UCSD-AML1 (cell line): ENCODE measurements around the gene NCF1.
"Not testable (repeated sequence)": the region's sequence is repeated elsewhere in the genome, so short reads cannot be mapped to it uniquely, and the experiment has no call there.

ENCODE experiments used
- DNase-seq: peaks from one replicate; lab custom pipeline; 2025; ENCODE audit not compliant: unreplicated experiment; lab: John Stamatoyannopoulos, UW

Gene NCF1

DNA sequence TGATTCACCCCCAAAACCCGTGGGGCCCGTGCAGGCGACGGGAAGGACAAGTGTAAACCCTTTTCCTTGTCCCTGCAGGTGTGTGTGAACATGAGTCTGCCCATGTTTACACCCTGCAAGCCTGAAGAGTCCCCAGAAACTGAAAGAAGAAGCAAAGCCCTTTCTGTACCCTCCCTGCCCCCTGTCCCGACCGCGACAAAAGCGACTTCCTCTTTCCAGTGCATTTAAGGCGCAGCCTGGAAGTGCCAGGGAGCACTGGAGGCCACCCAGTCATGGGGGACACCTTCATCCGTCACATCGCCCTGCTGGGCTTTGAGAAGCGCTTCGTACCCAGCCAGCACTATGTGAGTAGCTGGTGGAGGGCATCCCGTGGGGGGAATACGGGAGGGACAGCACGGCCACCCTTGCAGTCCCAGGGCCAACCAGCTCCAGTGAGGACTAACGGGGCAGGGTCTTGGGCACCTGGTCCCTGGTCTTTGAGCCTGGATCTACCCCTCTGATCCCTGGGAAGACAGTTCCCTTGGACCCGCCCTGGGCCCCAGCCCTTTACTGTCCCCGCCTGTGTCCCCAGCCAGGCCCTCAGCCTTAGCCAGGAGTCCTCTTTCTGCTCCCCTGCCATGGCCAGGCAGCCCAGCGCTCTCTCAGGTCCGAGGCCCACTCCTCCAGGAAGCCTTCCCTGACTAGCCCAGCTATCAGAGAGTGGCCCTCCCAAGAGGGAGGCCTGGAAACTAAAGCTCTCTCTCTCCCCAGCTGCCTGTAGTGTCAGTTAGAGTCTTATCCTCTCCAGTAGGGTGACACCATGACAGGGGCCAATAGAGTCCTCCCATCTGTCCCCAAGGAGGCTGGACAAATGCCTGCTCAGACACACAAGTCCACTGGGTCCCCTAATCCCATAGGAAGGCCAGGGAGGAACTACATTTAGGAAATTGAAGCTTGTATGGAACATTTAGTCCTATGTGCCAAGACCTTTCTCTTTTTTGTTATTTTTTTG is at the start of gene NCF1:
Gene NCF1, plus strand, starts transcription at position 252 of the 991 bp plus-strand sequence. Its CDS starts 21 bp downstream, at position 273.
- not testable (repeated sequence) for DNase-seq

DNA sequence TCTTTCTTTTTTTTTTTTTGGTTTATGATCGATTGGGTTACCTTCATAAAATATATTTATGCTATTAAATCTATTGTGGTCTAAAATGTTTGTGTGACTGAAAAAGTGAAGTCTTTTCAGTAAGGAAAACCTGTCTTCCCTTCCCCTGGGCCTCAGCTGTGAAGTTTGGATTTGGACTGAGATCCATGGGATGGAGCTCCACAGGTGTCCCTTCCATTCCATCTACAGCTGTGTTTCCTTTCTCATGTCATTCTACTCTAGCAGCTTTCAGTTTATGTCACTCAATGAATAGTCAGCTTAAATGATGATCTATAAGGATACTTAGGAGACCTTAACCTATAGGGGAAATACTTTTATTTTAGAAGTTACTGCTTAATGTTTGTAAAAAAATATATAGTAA is 48.0 kb upstream of the NCF1 start:
- no peak for DNase-seq

DNA sequence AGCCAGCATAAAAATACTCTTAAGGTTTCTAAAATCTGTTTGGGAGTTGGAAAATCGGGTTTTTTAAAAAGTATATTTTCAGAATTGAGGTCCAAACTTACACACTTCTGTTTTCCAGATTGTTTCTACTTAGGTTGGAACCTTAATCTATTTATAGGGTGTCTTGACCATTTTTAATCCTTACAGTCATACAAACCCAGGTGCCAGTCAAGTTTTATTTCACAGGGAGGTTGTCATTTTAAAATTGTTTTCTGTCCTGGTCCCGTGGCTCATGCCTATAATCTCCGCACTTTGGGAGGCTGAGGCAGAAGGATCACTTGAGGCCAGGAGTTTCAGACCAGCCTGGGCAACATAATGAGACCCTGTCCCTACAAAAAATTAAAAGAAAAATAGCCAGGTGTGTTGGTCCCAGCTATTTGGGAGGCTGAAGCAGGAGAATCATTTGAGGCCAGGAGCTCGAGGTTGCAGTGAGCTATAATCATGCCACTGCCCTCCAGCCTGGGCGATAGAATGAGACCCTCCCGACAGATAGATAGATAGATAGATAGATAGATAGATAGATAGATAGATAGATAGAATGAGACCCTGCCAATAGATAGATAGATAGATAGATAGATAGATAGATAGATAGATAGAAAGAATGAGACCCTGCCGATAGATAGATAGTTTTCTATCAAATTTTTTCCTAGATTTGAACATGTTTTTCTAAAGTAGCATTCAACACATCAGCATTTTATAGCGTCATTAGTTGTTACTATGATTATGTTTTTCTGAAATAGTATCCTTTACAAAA is 47.3 kb upstream of the NCF1 start:
- DNase-seq: no peak

DNA sequence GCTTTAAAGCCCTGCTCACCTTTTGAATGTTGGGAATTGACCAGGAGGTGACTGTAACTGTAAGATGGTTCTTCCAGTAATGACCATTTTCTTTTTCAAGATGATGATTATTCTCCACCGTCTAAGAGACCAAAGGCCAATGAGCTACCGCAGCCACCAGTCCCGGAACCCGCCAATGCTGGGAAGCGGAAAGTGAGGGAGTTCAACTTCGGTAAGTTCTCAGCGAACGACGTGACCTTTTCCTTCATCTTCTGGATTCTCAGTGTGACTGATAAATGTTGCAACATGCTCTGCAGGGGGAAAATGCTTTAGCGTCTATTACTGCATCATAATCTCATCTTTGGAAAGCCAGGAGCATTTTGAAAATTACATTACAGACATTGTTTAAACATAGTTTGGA is 45.1 kb upstream of the NCF1 start:
- DNase-seq: not testable (repeated sequence)

DNA sequence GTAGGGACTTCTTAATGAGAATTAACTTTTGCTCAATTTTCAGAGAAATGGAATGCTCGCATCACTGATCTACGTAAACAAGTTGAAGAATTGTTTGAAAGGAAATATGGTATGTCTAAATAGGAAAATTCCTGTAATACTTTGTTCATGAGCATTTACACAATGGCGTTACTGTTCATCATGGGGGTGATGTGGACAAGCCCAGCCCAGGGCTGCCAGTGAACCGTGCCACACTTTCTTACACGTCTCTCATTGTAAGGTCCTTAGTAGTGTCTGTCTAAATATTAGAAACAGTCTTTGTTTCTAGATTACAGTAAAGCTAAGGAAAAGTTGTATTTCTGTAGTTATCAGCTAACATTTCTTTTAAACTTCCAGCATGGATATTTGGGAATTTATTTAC is 43.6 kb upstream of the NCF1 start:
- not testable (repeated sequence) for DNase-seq

DNA sequence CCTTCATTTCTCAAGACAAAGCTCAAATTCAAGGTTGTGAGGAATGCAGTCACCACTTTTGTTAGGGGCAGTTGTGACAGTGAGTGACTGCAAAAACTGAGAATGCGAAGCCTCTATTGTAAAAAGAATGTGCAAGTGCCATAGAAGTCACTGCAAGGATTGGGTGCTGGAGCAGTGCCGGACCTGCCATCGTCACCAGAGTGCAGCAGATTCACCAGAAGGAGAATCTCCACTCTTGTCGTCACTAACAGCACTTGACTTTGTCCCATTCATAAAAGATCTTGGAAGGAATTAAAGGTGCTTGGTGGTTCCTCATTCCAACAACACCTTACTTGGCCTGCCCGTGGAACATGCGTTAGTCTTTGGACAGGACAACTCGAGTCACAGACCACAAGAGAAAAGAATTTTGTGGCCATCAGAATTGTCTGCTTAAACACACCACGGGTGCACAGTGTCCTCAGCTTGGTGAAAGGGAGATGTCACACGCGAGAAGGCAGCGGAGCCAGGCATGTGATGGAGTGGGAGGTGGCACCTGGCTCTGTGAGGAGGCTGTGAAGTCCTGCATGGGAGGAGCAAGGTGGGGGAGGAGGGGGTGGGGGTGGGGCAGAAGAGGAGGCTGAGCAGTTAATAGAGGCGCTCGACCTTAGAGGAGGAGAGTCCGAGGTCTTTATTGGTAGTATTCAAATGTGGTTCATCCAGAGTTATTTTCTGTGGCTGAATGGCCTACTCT is 33.7 kb upstream of the NCF1 start:
- DNase-seq: not testable (repeated sequence)

DNA sequence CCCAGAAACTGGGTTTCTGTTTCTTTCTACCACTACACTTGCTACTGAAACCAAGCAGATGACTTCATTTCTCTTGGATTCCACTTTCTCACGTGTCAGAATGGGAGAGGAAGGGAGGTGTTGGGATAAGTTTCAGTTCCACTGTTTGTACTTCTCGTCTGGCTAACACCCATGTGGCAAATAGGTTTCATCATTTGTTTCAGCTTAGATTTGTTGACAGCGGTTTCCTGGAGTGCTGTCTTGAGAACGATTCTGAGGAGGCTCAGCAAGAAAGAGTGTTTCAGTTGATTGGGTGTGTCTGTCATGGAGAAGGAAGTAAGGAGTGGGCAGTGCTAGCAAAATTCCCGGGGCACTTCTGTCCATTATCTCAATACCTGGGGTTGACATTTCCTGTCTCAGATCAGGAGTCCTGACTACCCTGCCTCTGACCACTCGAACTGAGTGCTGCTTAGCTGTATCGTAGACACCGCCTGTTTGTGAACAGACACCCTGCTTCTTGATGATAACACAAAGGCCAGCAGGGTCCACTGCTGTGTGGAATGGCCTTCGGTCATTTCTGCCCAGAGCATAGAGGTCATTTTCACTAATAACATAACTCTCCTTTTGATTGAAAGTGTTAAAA is 29.8 kb upstream of the NCF1 start:
- DNase-seq: not testable (repeated sequence)

DNA sequence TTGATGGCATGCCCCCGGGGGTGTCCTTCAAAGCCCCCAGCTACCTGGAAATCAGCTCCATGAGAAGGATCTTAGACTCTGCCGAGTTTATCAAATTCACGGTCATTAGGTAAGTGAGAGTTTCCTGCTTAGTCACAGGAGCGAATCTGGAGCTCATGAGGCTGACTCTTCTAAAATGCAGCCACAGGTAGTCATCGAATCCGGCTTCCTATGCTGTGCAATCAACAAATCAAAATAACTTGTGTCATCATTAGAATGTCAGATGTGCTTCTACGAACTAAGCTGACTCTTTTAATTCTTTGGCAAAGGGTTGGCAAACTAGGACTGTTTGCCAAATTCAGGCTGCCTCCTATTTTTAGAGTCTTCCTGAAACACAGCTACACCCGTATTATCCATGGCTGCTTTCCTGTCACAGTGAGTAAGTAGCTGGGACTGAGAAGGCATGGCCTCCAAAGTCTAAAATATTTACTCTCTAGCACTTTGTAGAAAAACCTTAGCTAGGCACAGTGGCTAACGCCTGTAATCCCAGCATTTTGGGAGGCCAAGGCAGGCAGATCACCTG is 19.8 kb upstream of the NCF1 start:
- not testable (repeated sequence) for DNase-seq

DNA sequence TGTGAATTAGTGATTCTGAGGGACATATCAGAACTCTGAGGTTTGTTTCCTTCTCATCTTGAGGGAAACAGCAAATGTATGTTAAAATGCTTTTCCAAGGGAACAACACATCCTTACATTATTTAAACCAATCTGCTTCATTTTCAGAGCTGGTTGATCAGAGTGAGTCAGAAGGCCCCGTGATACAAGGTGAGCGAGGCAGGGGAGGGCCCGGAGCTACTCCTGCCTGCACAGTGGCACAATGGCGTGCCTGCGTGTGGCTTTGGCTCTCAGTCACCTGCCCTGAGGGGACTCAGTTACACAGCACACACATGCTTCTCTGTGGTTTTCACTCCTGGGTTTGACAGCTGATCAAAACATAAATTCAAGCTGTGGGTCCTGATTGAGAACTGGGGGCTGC is 17.1 kb upstream of the NCF1 start:
- not testable (repeated sequence) for DNase-seq

DNA sequence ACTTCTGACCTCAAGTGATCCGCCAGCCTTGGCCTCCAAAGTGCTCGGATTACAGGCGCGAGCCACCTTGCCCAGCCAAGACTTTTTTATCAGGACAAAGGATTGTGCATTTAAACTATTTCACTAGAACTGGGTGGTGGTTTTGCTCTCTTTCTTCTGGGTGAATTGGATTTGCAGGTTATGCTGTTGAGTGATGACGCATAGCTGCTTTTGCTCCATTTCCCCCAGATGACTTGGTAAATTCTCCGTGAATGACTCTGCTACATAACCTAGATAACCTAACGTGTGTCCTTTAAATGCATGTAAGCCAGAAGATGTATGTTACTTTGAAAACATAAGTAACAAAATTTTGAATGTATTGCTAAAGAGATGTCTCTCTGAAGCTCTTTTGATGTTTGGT is 15.5 kb upstream of the NCF1 start:
- DNase-seq: not testable (repeated sequence)

DNA sequence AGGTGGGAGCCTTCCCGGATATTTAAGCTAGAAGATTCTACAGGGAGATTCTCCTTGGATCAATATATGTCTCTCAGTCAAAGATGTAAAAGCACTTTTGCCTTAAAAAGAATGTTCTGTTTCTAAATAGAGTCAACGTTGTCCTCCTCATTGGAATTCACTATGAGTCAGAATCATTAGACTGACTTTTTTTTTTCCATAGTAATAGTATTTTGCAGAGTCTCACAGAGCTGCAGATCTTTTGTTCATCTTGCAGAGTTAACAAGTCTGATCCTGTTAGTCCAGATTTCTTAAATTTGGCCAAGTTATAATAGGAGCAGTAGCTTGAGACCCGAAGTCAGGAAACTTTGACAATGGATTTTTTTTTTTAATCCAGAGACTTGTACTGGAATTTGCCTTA is 14.8 kb upstream of the NCF1 start:
- not testable (repeated sequence) for DNase-seq

DNA sequence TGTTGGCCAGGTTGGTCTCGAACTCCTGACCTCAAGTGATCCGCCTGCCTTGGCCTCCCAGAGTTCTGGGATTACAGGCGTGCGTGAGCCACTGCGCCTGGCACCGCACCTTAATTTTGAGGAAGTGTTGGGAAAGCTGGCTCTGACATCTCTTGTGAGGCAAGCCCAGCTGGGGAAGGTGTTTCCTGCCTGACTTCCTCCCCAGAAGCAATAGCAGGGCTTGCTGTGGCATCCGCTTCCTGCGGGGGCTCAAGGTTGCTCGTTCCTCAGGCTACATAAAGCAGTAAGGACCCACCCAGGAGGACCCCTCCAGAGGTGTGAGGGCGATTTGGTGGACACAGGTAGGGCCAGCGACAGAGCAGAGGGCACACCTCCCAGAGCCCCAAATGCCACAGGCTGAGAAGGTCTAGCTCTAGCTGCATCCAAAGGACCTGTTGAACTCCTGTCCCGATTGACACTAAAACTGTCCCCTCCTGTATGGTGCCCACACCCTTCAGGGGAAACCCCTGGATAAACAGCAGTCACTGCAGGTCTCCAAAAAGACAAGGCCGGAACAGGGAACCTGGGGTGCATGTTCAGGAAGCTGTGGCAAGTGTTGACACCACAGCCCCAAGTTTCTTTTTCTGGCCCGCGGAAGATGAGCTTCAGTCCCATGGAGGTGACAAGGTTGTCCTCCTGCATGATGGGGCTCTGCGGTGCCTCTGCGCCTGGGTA is 8.4 kb upstream of the NCF1 start:
- DNase-seq: not testable (repeated sequence)

DNA sequence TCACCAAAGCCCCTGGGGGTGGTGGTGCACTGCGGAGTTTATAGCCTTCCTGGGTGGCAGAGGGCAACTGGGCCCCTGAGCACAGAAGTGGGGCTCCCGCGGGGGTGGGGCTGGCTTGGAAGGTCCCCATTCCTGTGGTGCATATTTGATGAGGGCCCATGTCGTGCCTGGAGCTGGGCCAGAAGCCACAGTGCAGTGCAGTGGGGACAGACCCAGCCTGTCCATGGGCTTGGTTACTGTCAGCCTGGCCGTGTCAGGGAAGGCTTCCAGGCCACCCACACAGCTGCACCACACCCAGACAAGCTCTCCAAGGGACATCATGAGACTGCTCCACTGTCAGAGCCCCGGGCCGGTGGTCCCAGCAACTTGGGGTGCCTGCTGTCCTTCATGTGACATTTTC is 7.3 kb upstream of the NCF1 start:
- DNase-seq: not testable (repeated sequence)

DNA sequence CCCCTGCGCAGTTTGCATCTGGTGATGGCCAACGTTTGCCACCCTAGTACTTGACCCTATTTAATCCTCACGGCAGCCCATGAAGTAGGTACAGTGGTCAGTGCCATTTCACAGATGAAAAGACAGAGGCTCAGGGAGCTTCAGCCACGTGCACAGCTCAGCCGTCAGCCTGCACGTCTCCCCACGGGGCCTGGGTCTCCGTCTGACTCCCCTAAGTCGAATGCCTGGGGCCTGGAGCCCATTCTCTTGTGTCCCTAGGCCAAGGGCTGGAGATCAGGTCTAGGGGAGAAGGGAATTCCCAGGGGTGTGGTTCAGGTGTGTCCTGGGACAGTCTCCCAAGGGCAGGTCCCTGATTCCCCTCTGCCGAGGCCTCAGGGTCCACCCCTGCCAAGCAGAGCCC is 6.8 kb upstream of the NCF1 start:
- DNase-seq: not testable (repeated sequence)

DNA sequence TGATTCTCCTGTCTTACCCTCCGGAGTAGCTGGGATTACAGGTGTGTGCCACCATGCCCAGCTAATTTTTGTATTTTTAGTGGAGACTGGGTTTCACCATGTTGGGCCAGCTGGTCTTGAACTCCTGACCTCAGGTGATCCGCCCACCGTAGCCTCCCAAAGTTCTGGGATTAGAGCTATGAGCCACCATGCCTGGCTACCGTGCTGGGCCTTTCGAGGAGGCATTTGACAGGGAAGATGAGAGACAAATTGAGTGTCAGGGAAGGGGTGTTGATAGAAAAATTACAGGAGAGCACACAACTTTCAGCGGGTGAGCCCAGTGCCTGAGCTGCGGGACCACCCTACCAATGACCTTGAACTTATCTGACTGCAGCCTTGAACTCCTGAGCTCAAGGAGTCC is 3.7 kb upstream of the NCF1 start:
- DNase-seq: not testable (repeated sequence)

DNA sequence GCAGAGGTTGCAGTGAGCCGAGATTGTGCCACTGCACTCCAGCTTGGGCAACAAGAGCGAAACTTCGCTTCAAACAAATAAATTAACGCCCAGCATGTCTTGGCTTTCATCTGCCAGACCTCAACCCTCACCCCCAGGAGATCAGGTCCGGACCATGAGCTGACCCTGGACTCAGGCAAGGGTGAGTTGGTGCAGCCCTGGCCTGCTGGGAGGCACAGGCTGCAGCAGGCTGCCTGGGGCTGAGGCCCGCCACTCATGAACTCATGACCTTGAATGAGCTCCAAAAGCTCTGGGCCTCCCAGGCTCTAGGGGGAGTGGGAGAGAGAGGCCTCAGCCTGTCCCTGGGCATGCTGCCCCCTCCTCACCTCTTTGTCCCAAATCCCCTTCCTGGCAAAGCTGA is 1.7 kb upstream of the NCF1 start:
- DNase-seq: not testable (repeated sequence)

DNA sequence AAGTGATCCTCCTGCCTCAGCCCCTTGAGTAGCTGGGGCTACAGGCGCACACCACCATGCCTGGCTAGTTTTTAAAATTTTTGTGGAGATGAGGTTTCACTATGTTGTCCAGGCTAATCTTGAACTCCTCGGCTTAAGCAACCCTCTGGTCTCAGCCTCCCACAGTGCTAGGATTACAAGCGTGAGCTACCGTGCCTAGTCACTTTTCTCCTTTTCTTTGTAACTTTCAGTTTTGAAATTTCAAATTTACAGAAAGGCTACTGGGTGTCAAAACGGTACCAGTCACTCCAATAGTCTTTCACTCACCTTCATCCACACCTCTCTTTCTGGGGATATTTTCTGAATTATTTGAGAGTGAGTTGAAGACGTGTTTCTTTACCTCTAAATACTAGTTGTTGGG is 1.3 kb downstream of the NCF1 start:
- DNase-seq: not testable (repeated sequence)

DNA sequence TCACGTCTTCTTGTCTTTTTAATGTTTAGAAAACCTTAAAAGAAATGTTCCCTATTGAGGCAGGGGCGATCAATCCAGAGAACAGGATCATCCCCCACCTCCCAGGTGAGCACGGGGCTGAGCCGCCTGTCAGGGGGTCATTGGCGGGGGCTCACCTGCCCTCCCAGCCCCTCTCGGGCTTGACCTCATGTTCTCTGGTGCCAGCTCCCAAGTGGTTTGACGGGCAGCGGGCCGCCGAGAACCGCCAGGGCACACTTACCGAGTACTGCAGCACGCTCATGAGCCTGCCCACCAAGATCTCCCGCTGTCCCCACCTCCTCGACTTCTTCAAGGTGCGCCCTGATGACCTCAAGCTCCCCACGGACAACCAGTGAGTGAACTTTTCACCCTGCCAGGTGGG is 5.2 kb downstream of the NCF1 start:
- not testable (repeated sequence) for DNase-seq

DNA sequence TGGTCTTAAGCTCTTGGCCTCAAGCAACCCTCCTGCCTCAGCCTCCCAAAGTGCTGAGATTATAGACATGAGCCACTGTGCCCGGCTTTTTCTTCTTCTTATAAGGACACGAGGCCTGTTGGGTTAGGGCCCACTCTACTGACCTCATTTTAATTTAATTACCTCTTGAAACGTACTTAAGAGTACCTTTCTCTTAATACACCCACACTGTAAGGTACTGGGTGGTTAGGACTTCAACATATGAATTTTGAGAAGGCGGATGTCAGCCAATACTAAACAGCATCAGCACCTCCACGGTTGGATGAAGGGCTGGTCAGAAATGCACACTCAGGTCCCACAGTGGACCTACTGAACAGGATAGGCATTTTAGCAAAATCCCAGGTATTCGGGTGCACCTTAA is 7.9 kb downstream of the NCF1 start:
- not testable (repeated sequence) for DNase-seq

DNA sequence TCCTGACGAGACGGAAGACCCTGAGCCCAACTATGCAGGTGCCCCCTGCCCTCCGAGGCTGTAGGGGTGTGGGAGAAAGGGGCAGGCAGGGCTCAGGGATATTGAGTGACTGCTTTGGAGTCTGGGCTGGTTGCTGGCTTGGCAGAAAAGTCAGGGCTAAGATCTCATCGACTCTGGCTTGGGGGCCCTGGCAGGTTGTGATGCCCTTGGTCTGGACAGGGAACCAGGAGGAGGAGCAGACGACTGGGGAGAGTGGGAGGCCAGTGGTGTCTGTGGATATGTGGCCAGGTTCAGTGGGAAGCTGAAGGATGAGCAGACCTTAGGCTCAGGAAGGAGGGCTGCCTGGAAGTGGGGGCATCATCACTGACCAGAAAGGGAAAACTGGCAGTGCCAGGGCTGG is 9.8 kb downstream of the NCF1 start:
- not testable (repeated sequence) for DNase-seq
